ENCODE data around the gene PRDM15.

GRCh38 chr21:41891132-41891531 lies 12.0 kb upstream of the PRDM15 start:
- TF ChIP-seq EZH2phosphoT487 (IDR thresholded peaks at IDR 0.05; ENCODE audit: borderline replicate concordance, low read depth, low read length): no peak
- no peak for TF ChIP-seq CTCF (conservative IDR thresholded peaks at IDR 0.05; ENCODE audit: low read length)
